Measurements from ENCODE around the gene CHST11.

The CHST11 gene

DNA sequence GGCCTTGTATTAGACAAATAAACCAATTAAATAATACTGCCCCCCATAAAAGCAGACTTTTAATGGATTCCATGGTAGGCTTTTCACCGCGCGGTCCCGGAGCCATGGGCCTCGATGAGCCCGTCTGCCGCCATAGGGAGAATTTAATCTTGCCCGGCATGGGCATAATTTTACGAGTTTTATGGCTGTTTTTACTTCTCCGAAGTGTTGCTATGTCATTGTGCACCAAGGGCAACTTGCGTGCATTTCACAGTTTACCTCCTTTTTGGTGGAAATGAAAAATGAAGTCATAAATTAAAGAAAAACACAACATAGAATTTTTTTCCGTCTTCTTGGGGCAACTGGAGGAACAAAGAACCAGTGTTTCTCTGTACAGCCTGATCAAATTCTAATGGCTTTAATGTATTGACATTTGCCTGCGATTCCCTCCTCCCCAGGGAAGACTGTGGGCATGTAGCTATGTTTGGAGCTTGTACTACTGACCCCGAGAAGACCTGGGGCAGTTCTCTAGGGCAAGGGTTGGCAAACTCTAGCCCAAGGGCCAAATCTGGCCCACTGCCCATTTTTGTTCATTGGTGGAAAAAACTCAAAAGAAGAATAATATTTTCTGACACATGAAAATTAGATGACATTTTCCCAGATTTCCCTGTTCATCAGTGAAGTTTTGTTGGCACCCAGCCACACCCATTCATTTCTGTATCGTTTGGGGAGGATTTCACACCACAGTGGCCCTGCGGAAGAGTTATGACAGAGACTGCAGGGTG, 142.7 kb downstream of the CHST11 start:
- peaks cover 39% of the 10 kb centered on the region for H3K4me1 ChIP-seq (ENCODE audit: control insufficient read depth, low read length)
- H3K27me3 ChIP-seq (ENCODE audit: control insufficient read depth, low read length) = no peaks in the 10 kb centered on the region
- no peak overlapping the region for H3K27ac ChIP-seq (ENCODE audit: low read depth, low read length)
- no peaks in the 10 kb centered on the region for H3K9me2 ChIP-seq (replicated peaks; ENCODE audit: control insufficient read depth, low read length)
- H3F3A ChIP-seq (ENCODE audit: control insufficient read depth, insufficient read depth) = no peaks in the 10 kb centered on the region; the same call in 1 of the 2 replicates
- H3K9me3 ChIP-seq (ENCODE audit: control insufficient read depth, insufficient read depth, low read length) = no peaks in the 10 kb centered on the region
- H4K20me1 ChIP-seq (ENCODE audit: control insufficient read depth, insufficient read depth, low read depth, low read length) = no peaks in the 10 kb centered on the region
- H3K4me3 ChIP-seq (ENCODE audit: low read length) = no peak overlapping the region
- no peak for TF ChIP-seq EZH2phosphoT487 (IDR thresholded peaks at IDR 0.05; ENCODE audit: borderline replicate concordance, low read length)
- TF ChIP-seq, protein P1, sequence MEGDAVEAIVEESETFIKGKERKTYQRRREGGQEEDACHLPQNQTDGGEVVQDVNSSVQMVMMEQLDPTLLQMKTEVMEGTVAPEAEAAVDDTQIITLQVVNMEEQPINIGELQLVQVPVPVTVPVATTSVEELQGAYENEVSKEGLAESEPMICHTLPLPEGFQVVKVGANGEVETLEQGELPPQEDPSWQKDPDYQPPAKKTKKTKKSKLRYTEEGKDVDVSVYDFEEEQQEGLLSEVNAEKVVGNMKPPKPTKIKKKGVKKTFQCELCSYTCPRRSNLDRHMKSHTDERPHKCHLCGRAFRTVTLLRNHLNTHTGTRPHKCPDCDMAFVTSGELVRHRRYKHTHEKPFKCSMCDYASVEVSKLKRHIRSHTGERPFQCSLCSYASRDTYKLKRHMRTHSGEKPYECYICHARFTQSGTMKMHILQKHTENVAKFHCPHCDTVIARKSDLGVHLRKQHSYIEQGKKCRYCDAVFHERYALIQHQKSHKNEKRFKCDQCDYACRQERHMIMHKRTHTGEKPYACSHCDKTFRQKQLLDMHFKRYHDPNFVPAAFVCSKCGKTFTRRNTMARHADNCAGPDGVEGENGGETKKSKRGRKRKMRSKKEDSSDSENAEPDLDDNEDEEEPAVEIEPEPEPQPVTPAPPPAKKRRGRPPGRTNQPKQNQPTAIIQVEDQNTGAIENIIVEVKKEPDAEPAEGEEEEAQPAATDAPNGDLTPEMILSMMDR (IDR thresholded peaks at IDR 0.05; ENCODE audit: low read depth, low read length, poor library complexity, severe bottlenecking) = no peak
- H3K36me3 ChIP-seq (ENCODE audit: control insufficient read depth, low read length) = no peaks in the 10 kb centered on the region
- no peaks in the 10 kb centered on the region for H3K79me2 ChIP-seq (ENCODE audit: control insufficient read depth, low read length)
- H3K4me2 ChIP-seq (ENCODE audit: low read length) = no peak overlapping the region

DNA sequence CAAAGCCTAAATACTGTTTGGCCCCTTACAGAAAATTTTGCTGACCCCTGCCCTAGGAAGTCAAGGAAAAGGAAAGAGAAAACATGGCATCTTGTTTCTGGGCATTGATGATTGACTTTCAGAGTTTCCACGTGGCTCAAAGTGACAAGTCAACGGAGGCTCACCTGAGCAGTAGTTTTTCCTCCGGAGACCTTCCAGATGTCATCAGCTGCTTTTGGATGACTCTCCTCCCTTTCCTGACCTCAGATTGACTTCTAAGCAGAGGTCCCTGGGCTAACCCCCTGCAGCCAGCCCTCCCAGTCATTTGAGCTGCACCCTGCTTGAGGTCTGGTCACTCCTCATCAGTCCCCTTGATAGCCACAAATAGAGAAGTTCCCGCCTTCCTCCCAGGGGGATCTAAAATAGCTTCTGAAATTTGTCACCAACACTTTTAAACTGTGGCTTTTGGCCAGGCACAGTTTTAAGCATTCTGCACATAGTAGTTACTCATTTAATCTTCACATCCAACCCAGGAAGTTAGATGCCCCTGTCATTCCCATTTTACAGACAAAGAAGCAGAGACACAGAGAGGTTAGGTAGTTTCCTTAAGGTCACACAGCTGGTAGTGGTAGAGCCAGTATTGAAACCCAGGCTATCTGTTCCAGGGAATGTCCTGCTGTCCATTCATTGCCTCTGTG, 143.4 kb downstream of the CHST11 start:
- Histone ChIP-seq H4K20me1 (ENCODE audit: control insufficient read depth, insufficient read depth, low read depth, low read length) (no peaks in the 10 kb centered on the region), H3F3A (ENCODE audit: control insufficient read depth, insufficient read depth) (no peaks in the 10 kb centered on the region; the same call in 1 of the 2 replicates), H3K27me3 (ENCODE audit: control insufficient read depth, low read length) (no peaks in the 10 kb centered on the region), H3K36me3 (ENCODE audit: control insufficient read depth, low read length) (no peaks in the 10 kb centered on the region), H3K4me1 (ENCODE audit: control insufficient read depth, low read length) (peaks cover 46% of the 10 kb centered on the region), H3K9me2 (replicated peaks; ENCODE audit: control insufficient read depth, low read length) (no peaks in the 10 kb centered on the region), H3K4me3 (ENCODE audit: low read length) (no peak overlapping the region), H3K4me2 (ENCODE audit: low read length) (no peak overlapping the region), H3K9me3 (ENCODE audit: control insufficient read depth, insufficient read depth, low read length) (no peaks in the 10 kb centered on the region), H3K79me2 (ENCODE audit: control insufficient read depth, low read length) (no peaks in the 10 kb centered on the region), H3K27ac (ENCODE audit: low read depth, low read length) (no peak overlapping the region)
- TF ChIP-seq, protein P1 (IDR thresholded peaks at IDR 0.05; ENCODE audit: low read depth, low read length, poor library complexity, severe bottlenecking) = no peak
- no peak for TF ChIP-seq EZH2phosphoT487 (IDR thresholded peaks at IDR 0.05; ENCODE audit: borderline replicate concordance, low read length)

DNA sequence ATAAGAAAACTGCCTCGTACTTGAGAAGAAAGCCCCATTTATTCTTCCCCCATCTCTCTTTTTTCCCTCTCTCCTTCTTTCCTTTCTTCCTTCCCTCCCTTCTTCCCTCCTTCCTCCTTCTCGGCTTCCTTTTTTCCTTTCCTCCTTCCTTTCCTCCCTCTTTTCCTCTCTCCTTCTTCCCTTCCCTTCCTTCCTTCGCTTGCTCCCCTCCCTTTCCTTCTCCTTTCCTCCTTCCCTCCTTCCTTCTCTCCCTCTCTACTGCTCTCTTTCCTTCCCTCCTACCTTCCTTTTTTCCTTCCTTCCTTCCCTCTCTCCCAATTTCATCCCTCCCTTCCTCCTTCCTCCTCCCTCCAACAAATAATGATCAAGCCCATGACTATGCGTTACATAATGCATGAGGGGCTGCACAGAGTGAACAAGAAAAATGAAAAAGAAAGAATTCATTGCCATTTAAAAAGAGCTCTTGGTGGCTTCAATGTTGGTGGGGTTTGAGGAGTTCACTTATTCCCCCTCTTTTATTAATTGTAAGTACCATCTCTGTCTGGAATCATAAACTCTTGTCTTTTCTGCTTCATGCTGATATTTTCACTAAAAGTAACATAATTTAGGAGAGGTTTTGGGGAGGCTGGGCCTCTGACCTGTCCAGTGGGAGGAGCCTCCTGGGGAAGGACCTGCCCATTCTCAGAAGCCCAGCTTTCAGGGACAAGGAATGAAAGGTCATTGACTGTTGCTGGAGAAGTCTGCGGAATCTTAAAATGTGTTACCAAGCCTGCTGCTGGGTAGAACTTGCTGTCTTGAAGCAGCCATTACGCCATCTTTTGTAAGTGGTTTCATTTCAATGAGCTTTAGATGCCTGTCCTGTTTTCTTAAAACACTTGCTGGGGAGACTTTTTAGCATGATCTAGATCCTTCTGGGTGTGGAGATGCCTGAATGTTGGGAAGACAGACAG, 144.3 kb downstream of the CHST11 start:
- Histone ChIP-seq H3K27ac (ENCODE audit: low read depth, low read length) (no peak overlapping the region), H3K4me2 (ENCODE audit: low read length) (no peak overlapping the region), H3K79me2 (ENCODE audit: control insufficient read depth, low read length) (no peaks in the 10 kb centered on the region), H3F3A (ENCODE audit: control insufficient read depth, insufficient read depth) (no peaks in the 10 kb centered on the region; the same call in 1 of the 2 replicates), H3K27me3 (ENCODE audit: control insufficient read depth, low read length) (no peaks in the 10 kb centered on the region), H3K9me3 (ENCODE audit: control insufficient read depth, insufficient read depth, low read length) (no peaks in the 10 kb centered on the region), H3K4me1 (ENCODE audit: control insufficient read depth, low read length) (peaks cover 43% of the 10 kb centered on the region), H3K9me2 (replicated peaks; ENCODE audit: control insufficient read depth, low read length) (no peaks in the 10 kb centered on the region), H3K36me3 (ENCODE audit: control insufficient read depth, low read length) (no peaks in the 10 kb centered on the region), H3K4me3 (ENCODE audit: low read length) (no peak overlapping the region), H4K20me1 (ENCODE audit: control insufficient read depth, insufficient read depth, low read depth, low read length) (no peaks in the 10 kb centered on the region)
- TF ChIP-seq EZH2phosphoT487 (IDR thresholded peaks at IDR 0.05; ENCODE audit: borderline replicate concordance, low read length) = no peak

All from DOHH2 (cell line).